ENCODE measurements around the gene LPP.

DNA sequence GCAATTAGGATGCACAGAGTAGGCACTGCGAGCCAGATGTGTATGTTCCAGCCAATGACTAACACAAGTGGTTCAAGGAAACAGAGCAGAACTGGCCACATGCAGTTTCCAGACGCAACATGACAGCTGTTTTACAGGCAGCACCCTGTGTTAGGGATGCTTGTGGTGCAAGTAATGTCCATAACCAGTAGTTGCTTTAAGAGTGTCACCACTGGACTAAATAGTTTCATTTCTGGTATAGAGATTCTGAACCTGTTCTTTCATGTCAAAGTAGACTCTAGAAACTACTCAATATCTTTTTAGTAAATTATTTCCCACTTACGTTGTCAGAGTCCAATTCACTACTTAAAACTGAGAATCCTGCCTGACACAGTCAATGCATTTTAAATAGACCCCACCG lies 14.5 kb upstream of the LPP start:
- TF ChIP-seq GATA2 (IDR thresholded peaks at IDR 0.05; ENCODE audit: low read depth, low read length) (no peak), GATA3 (IDR thresholded peaks at IDR 0.05; ENCODE audit: low read depth, low read length) (no peak)

Data from SH-SY5Y (cell line).